Smooth muscle cell (in vitro differentiated cells): ENCODE measurements around the gene IPCEF1. TPM values are rescaled to one million over a fixed set of nuclear protein-coding genes. Genes with fewer than 3 reads are reported as not detected.

Source experiments
- DNase-seq: peaks from one replicate; lab custom pipeline; 2025; ENCODE audit not compliant: unreplicated experiment; lab: John Stamatoyannopoulos, UW
- H2AFZ ChIP-seq: fragments of 200-600 bp; sonication (generic); 2 replicates; pipeline ENCODE4 v1.6.0; 2016; ENCODE audit warnings: antibody characterized with exemption, low read depth, mild to moderate bottlenecking
- H3F3A ChIP-seq: fragments of 200-600 bp; sonication (generic); 2 replicates; pipeline ENCODE4 v1.6.0; 2017; ENCODE audit warnings: antibody characterized with exemption, low read depth
- H3K27ac ChIP-seq: fragments of 200-600 bp; sonication (generic); 2 replicates; pipeline ENCODE4 v1.5.1; 2016; ENCODE audit warnings: low read depth, mild to moderate bottlenecking
- H3K27me3 ChIP-seq: fragments of 200-600 bp; sonication (generic); 2 replicates; pipeline ENCODE4 v1.6.1; 2016; ENCODE audit warnings: low read depth, mild to moderate bottlenecking
- H3K36me3 ChIP-seq: fragments of 200-600 bp; sonication (generic); 2 replicates; pipeline ENCODE4 v1.5.1; 2016; ENCODE audit warnings: low read depth
- H3K4me1 ChIP-seq: fragments of 200-600 bp; sonication (generic); 2 replicates; pipeline ENCODE4 v1.5.1; 2016; ENCODE audit warnings: low read depth
- H3K4me2 ChIP-seq: fragments of 200-600 bp; sonication (generic); 2 replicates; pipeline ENCODE4 v1.6.0; 2016; ENCODE audit warnings: mild to moderate bottlenecking
- H3K4me3 ChIP-seq: fragments of 200-600 bp; sonication (generic); 2 replicates; pipeline ENCODE4 v1.5.1; 2016; ENCODE audit warnings: mild to moderate bottlenecking
- H3K79me2 ChIP-seq: fragments of 200-600 bp; sonication (generic); 2 replicates; pipeline ENCODE4 v1.6.0; 2016; ENCODE audit warnings: low read depth, mild to moderate bottlenecking
- H3K9ac ChIP-seq: fragments of 200-600 bp; sonication (generic); 2 replicates; pipeline ENCODE4 v1.6.0; 2016; ENCODE audit warnings: low read depth
- H3K9me3 ChIP-seq: fragments of 200-600 bp; sonication (generic); replicated peaks from 2 replicates; pipeline ENCODE4 v1.5.1; 2016; ENCODE audit warnings: low read depth
- H4K20me1 ChIP-seq: fragments of 200-600 bp; sonication (generic); 2 replicates; pipeline ENCODE4 v1.6.0; 2016; ENCODE audit warnings: low read depth
- CTCF ChIP-seq: fragments of 200-600 bp; sonication (generic); IDR thresholded peaks from 2 replicates; pipeline ENCODE4 v1.5.1; 2017; ENCODE audit warnings: borderline replicate concordance, mild to moderate bottlenecking, antibody characterized with exemption; ENCODE audit not compliant: insufficient read depth, poor library complexity, severe bottlenecking
- WGBS: methylation state at CpG from one replicate; pipeline ENCODE4 v1.1.7; 2016; ENCODE audit warnings: low lambda C conversion rate; 5-methylcytosine and 5-hydroxymethylcytosine counted together
- polyA plus RNA-seq: library from polyadenylated mRNA; unstranded; fragments of >200 nt; fragmentation: Nextera tagmentation; extraction: Ambion mirVana; gene quantifications from 2 replicates; pipeline ENCODE4 v1.2.1, GENCODE V29; 2016
- total RNA-seq: library from RNA; depleted of rRNA; stranded (reverse); fragments of >200 nt; gene quantifications from 2 replicates; pipeline ENCODE4 v1.2.3, GENCODE V29; 2014

IPCEF1 gene
- total and polyA plus RNA-seq, 2 experiments from 2014 or later: 0.04 TPM; not detected in 1

GRCh38 chr6:154386848-154387717 is 30.5 kb upstream of the IPCEF1 start:
- no peak for DNase-seq
- H3K27me3 ChIP-seq: no peaks in the 10 kb centered on the region
- peak overlapping the region; percentile 77 for H3K27ac ChIP-seq
- 72% methylated on average over 5 of the region's 5 CpGs for WGBS
- no peaks in the 10 kb centered on the region for H3K9me3 ChIP-seq
- no peak overlapping the region for H3K4me3 ChIP-seq
- peaks cover 4% of the 10 kb centered on the region for H3K36me3 ChIP-seq
- TF ChIP-seq CTCF: no peak
- H2AFZ ChIP-seq: no peak overlapping the region
- H3K79me2 ChIP-seq: no peaks in the 10 kb centered on the region
- no peaks in the 10 kb centered on the region for H4K20me1 ChIP-seq
- H3K9ac ChIP-seq: no peak overlapping the region
- H3K4me1 ChIP-seq: no peaks in the 10 kb centered on the region
- no peaks in the 10 kb centered on the region for H3F3A ChIP-seq
- H3K4me2 ChIP-seq: peak overlapping the region; percentile 56

GRCh38 chr6:154384191-154384590 is 27.6 kb upstream of the IPCEF1 start:
- Histone ChIP-seq H3K4me1 (no peaks in the 10 kb centered on the region), H3K9ac (no peak overlapping the region), H3K79me2 (no peaks in the 10 kb centered on the region), H4K20me1 (no peaks in the 10 kb centered on the region), H3K27ac (no peak overlapping the region), H3K9me3 (no peaks in the 10 kb centered on the region), H3F3A (no peaks in the 10 kb centered on the region), H3K4me2 (no peak overlapping the region), H2AFZ (no peak overlapping the region), H3K27me3 (no peaks in the 10 kb centered on the region), H3K4me3 (no peak overlapping the region), H3K36me3 (peaks cover under 1% of the 10 kb centered on the region)
- no peak for DNase-seq
- WGBS: 75% methylated on average over 2 of the region's 2 CpGs
- TF ChIP-seq CTCF: no peak

GRCh38 chr6:154383273-154383672 is 26.7 kb upstream of the IPCEF1 start:
- Histone ChIP-seq H3K27ac (no peak overlapping the region), H2AFZ (no peak overlapping the region), H3K9me3 (no peaks in the 10 kb centered on the region), H3K4me3 (no peak overlapping the region), H4K20me1 (no peaks in the 10 kb centered on the region), H3F3A (no peaks in the 10 kb centered on the region), H3K4me1 (no peaks in the 10 kb centered on the region), H3K79me2 (no peaks in the 10 kb centered on the region), H3K4me2 (no peak overlapping the region), H3K9ac (no peak overlapping the region), H3K27me3 (no peaks in the 10 kb centered on the region), H3K36me3 (no peaks in the 10 kb centered on the region)
- 97% methylated on average over 6 of the region's 6 CpGs for WGBS
- TF ChIP-seq CTCF: no peak
- no peak for DNase-seq

- no peaks in the 10 kb centered on the region for H3K27me3 ChIP-seq
- no peak overlapping the region for H3K9ac ChIP-seq
- WGBS: 84% methylated on average over 7 of the region's 8 CpGs
- TF ChIP-seq CTCF: no peak
- H2AFZ ChIP-seq: no peak overlapping the region
- DNase-seq: no peak
- no peaks in the 10 kb centered on the region for H3F3A ChIP-seq
- H3K27ac ChIP-seq: no peak overlapping the region
- no peaks in the 10 kb centered on the region for H3K79me2 ChIP-seq
- H3K4me1 ChIP-seq: no peaks in the 10 kb centered on the region
- no peaks in the 10 kb centered on the region for H3K36me3 ChIP-seq
- no peaks in the 10 kb centered on the region for H3K9me3 ChIP-seq
- H4K20me1 ChIP-seq: no peaks in the 10 kb centered on the region
- no peak overlapping the region for H3K4me2 ChIP-seq
- H3K4me3 ChIP-seq: no peak overlapping the region
Observed at GRCh38 chr6:154382740-154383139, 26.1 kb upstream of the IPCEF1 start.
